ENCODE results near the gene PON2. TPM values are rescaled to one million over a fixed set of nuclear protein-coding genes. Genes with fewer than 3 reads are reported as not detected.
A peak's percentile ranks its signal among the peaks of the same experiment; 100 is the strongest.

The PON2 gene
- total and polyA plus RNA-seq, 2 of the 13 experiments (the other 11 are each of a cell fraction or from before 2014, with no cell fraction given), result 202 to 217 TPM

DNA sequence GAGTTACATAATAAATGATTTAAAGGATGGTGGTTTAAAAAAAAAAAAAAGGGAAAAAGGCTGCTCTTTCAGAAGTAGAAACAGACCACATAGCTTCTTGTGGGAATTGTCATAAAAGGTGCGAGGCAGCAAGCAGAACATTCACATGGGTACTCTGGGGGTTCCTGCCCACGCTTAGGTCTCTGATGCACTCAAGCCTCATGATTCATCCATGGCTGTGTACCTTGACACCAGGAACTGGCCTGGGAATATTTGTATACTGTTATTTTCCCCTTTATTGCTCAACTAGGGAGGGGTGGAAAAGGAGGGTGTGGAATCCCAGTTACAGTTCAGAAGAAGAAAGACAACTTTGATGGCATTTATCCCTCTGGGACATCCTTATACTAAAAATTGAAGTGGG lies 4.0 kb downstream of the PON2 start (continued):
- TF ChIP-seq, protein P1, sequence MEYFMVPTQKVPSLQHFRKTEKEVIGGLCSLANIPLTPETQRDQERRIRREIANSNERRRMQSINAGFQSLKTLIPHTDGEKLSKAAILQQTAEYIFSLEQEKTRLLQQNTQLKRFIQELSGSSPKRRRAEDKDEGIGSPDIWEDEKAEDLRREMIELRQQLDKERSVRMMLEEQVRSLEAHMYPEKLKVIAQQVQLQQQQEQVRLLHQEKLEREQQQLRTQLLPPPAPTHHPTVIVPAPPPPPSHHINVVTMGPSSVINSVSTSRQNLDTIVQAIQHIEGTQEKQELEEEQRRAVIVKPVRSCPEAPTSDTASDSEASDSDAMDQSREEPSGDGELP (IDR thresholded peaks at IDR 0.05; ENCODE audit: borderline replicate concordance, low read depth), result no peak
- TF ChIP-seq ZSCAN12 (CRISPR knock-in tag; IDR thresholded peaks at IDR 0.05) (no peak), ZNF652 (CRISPR knock-in tag; IDR thresholded peaks at IDR 0.05; ENCODE audit: borderline replicate concordance, low read depth) (no peak), FOXK2 (IDR thresholded peaks at IDR 0.05) (no peak), YY1 (IDR thresholded peaks at IDR 0.05; ENCODE audit: insufficient read depth, insufficient replicate concordance, low read depth, low read length) (no peak), RELA (CRISPR knock-in tag; IDR thresholded peaks at IDR 0.05) (no peak), HNRNPUL1 (IDR thresholded peaks at IDR 0.05; ENCODE audit: low read depth, low read length) (no peak), FOXA3 (CRISPR knock-in tag; IDR thresholded peaks at IDR 0.05) (peak; percentile 89), HNF4A (CRISPR knock-in tag; IDR thresholded peaks at IDR 0.05) (peak; percentile 62), ZMAT3 (CRISPR knock-in tag; conservative IDR thresholded peaks at IDR 0.05) (no peak), TBL1XR1 (IDR thresholded peaks at IDR 0.05; ENCODE audit: borderline replicate concordance, low read length, partially characterized antibody) (peak; percentile 62), TBX3 (IDR thresholded peaks at IDR 0.05; ENCODE audit: borderline replicate concordance) (peak; percentile 41; the same call in 1 of the 2 replicates), TARDBP (CRISPR knock-in tag; IDR thresholded peaks at IDR 0.05) (no peak), KAT2B (IDR thresholded peaks at IDR 0.05; ENCODE audit: borderline replicate concordance, low read depth, low read length) (no peak), ZNF33A (CRISPR knock-in tag; IDR thresholded peaks at IDR 0.05; ENCODE audit: borderline replicate concordance) (no peak), HMG20A (CRISPR knock-in tag; IDR thresholded peaks at IDR 0.05; ENCODE audit: borderline replicate concordance) (peak; percentile 54; the same call in 1 of the 2 replicates)
- TF ChIP-seq, protein P2, sequence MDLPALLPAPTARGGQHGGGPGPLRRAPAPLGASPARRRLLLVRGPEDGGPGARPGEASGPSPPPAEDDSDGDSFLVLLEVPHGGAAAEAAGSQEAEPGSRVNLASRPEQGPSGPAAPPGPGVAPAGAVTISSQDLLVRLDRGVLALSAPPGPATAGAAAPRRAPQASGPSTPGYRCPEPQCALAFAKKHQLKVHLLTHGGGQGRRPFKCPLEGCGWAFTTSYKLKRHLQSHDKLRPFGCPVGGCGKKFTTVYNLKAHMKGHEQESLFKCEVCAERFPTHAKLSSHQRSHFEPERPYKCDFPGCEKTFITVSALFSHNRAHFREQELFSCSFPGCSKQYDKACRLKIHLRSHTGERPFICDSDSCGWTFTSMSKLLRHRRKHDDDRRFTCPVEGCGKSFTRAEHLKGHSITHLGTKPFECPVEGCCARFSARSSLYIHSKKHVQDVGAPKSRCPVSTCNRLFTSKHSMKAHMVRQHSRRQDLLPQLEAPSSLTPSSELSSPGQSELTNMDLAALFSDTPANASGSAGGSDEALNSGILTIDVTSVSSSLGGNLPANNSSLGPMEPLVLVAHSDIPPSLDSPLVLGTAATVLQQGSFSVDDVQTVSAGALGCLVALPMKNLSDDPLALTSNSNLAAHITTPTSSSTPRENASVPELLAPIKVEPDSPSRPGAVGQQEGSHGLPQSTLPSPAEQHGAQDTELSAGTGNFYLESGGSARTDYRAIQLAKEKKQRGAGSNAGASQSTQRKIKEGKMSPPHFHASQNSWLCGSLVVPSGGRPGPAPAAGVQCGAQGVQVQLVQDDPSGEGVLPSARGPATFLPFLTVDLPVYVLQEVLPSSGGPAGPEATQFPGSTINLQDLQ (CRISPR knock-in tag; IDR thresholded peaks at IDR 0.05), result no peak
- TF ChIP-seq, protein P3, sequence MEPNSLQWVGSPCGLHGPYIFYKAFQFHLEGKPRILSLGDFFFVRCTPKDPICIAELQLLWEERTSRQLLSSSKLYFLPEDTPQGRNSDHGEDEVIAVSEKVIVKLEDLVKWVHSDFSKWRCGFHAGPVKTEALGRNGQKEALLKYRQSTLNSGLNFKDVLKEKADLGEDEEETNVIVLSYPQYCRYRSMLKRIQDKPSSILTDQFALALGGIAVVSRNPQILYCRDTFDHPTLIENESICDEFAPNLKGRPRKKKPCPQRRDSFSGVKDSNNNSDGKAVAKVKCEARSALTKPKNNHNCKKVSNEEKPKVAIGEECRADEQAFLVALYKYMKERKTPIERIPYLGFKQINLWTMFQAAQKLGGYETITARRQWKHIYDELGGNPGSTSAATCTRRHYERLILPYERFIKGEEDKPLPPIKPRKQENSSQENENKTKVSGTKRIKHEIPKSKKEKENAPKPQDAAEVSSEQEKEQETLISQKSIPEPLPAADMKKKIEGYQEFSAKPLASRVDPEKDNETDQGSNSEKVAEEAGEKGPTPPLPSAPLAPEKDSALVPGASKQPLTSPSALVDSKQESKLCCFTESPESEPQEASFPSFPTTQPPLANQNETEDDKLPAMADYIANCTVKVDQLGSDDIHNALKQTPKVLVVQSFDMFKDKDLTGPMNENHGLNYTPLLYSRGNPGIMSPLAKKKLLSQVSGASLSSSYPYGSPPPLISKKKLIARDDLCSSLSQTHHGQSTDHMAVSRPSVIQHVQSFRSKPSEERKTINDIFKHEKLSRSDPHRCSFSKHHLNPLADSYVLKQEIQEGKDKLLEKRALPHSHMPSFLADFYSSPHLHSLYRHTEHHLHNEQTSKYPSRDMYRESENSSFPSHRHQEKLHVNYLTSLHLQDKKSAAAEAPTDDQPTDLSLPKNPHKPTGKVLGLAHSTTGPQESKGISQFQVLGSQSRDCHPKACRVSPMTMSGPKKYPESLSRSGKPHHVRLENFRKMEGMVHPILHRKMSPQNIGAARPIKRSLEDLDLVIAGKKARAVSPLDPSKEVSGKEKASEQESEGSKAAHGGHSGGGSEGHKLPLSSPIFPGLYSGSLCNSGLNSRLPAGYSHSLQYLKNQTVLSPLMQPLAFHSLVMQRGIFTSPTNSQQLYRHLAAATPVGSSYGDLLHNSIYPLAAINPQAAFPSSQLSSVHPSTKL (CRISPR knock-in tag; IDR thresholded peaks at IDR 0.05), result peak; percentile 89
- TF ChIP-seq, protein P4, sequence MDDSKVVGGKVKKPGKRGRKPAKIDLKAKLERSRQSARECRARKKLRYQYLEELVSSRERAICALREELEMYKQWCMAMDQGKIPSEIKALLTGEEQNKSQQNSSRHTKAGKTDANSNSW (CRISPR knock-in tag; IDR thresholded peaks at IDR 0.05; ENCODE audit: borderline replicate concordance), result no peak
- TF ChIP-seq, protein P5, sequence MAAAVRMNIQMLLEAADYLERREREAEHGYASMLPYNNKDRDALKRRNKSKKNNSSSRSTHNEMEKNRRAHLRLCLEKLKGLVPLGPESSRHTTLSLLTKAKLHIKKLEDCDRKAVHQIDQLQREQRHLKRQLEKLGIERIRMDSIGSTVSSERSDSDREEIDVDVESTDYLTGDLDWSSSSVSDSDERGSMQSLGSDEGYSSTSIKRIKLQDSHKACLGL (CRISPR knock-in tag; IDR thresholded peaks at IDR 0.05), result no peak
- TF ChIP-seq, protein P6, sequence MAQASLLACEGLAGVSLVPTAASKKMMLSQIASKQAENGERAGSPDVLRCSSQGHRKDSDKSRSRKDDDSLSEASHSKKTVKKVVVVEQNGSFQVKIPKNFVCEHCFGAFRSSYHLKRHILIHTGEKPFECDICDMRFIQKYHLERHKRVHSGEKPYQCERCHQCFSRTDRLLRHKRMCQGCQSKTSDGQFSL (CRISPR knock-in tag; IDR thresholded peaks at IDR 0.05), result no peak

Data from HepG2 (cell line).